Measurements from ENCODE around the gene IQCF5.
"Not testable (repeated sequence)": the region's sequence is repeated elsewhere in the genome, so short reads cannot be mapped to it uniquely, and the experiment has no call there.

IQCF5 gene

GRCh38 chr3:51873253-51873766 is 2.1 kb downstream of the IQCF5 start:
- no peak for DNase-seq (ENCODE audit: low read depth, low spot score)
- H3K27ac ChIP-seq, result no peak overlapping the region

- DNase-seq (ENCODE audit: low read depth, low spot score), result no peak
Observed at GRCh38 chr3:51869304-51869703, 6.1 kb downstream of the IQCF5 start.

GRCh38 chr3:51868896-51869295 is 6.5 kb downstream of the IQCF5 start:
- H3K27ac ChIP-seq; DNase-seq (ENCODE audit: low read depth, low spot score): not testable (repeated sequence)

More at GRCh38 chr3:51869304-51869703, 6.1 kb downstream of the IQCF5 start:
- H3K27ac ChIP-seq, result no peak overlapping the region

GRCh38 chr3:51862886-51863285 is 12.5 kb downstream of the IQCF5 start:
- H3K27ac ChIP-seq, result no peak overlapping the region
- DNase-seq (ENCODE audit: low read depth, low spot score), result no peak

- no peak within 1 kb of the TSS for H3K27ac ChIP-seq
- no peak for DNase-seq (ENCODE audit: low read depth, low spot score)
Observed at GRCh38 chr3:51860703-51861665, 14.4 kb downstream of the IQCF5 start, which contains the start of gene IQCF2. TSS of gene IQCF2 (plus strand) at chr3:51861615. CDS start at chr3:51861667, 52 bp downstream.

- not testable (repeated sequence) for H3K27ac ChIP-seq; DNase-seq (ENCODE audit: low read depth, low spot score)
Observed at GRCh38 chr3:51855411-51855810, 20.0 kb downstream of the IQCF5 start.

GRCh38 chr3:51845129-51845528 is 30.3 kb downstream of the IQCF5 start:
- no peak for DNase-seq (ENCODE audit: low read depth, low spot score)
- H3K27ac ChIP-seq, result no peak overlapping the region

GRCh38 chr3:51836606-51837005 is 38.8 kb downstream of the IQCF5 start:
- DNase-seq (ENCODE audit: low read depth, low spot score), result no peak
- H3K27ac ChIP-seq, result no peak overlapping the region

GRCh38 chr3:51830836-51831385 is 44.5 kb downstream of the IQCF5 start:
- no peak for DNase-seq (ENCODE audit: low read depth, low spot score)
- no peak overlapping the region for H3K27ac ChIP-seq

GRCh38 chr3:51830345-51830744 is 45.1 kb downstream of the IQCF5 start:
- H3K27ac ChIP-seq, result no peak overlapping the region
- no peak for DNase-seq (ENCODE audit: low read depth, low spot score)

GRCh38 chr3:51828297-51828696 is 47.1 kb downstream of the IQCF5 start:
- H3K27ac ChIP-seq, result no peak overlapping the region
- no peak for DNase-seq (ENCODE audit: low read depth, low spot score)

Data from epithelial cell of prostate (primary cell).